Measurements from ENCODE around the gene TSPAN4.

Gene TSPAN4

GRCh38 chr11:824292-824880, 18.3 kb upstream of the TSPAN4 start:
- no peak for DNase-seq (ENCODE audit: low read depth)

GRCh38 chr11:824942-825341, 17.7 kb upstream of the TSPAN4 start:
- DNase-seq (ENCODE audit: low read depth) = no peak

GRCh38 chr11:825366-826226, 17.1 kb upstream of the TSPAN4 start:
- DNase-seq (ENCODE audit: low read depth) = no peak

GRCh38 chr11:826227-826621, 16.4 kb upstream of the TSPAN4 start:
- no peak for DNase-seq (ENCODE audit: low read depth)

GRCh38 chr11:826836-827145, 15.9 kb upstream of the TSPAN4 start:
- DNase-seq (ENCODE audit: low read depth) = no peak

GRCh38 chr11:827146-827896, 15.3 kb upstream of the TSPAN4 start:
- no peak for DNase-seq (ENCODE audit: low read depth)

GRCh38 chr11:827897-828192, 14.8 kb upstream of the TSPAN4 start, which contains the start of gene CRACR2B:
Gene CRACR2B, plus strand, starts transcription at chr11:827919. Its CDS starts 689 bp downstream, at chr11:828608.
- no peak for DNase-seq (ENCODE audit: low read depth)

- DNase-seq (ENCODE audit: low read depth) = no peak
These were observed 14.0 kb upstream of the TSPAN4 start for GRCh38 chr11:828506-829175.

GRCh38 chr11:829176-829846, 13.3 kb upstream of the TSPAN4 start:
- no peak for DNase-seq (ENCODE audit: low read depth)

GRCh38 chr11:829847-830294, 12.8 kb upstream of the TSPAN4 start:
- no peak for DNase-seq (ENCODE audit: low read depth)

GRCh38 chr11:830295-831117, 12.1 kb upstream of the TSPAN4 start:
- DNase-seq (ENCODE audit: low read depth) = peak; percentile 69

- no peak for DNase-seq (ENCODE audit: low read depth)
These were observed 11.4 kb upstream of the TSPAN4 start for GRCh38 chr11:831118-831864.

GRCh38 chr11:831961-832528, 10.6 kb upstream of the TSPAN4 start:
- no peak for DNase-seq (ENCODE audit: low read depth)

- peak; percentile 59 for DNase-seq (ENCODE audit: low read depth)
These were observed 10.0 kb upstream of the TSPAN4 start, which contains the start of gene CD151 for GRCh38 chr11:832529-833113. Gene CD151, plus strand, starts transcription at chr11:832952. Its CDS starts 3,118 bp downstream, at chr11:836070.

- no peak for DNase-seq (ENCODE audit: low read depth)
These were observed 9.4 kb upstream of the TSPAN4 start for GRCh38 chr11:833114-833791.

- DNase-seq (ENCODE audit: low read depth) = no peak
These were observed 8.8 kb upstream of the TSPAN4 start for GRCh38 chr11:833849-834311.

- DNase-seq (ENCODE audit: low read depth) = no peak
These were observed 8.0 kb upstream of the TSPAN4 start for GRCh38 chr11:834371-835316.

- DNase-seq (ENCODE audit: low read depth) = no peak
These were observed 6.4 kb upstream of the TSPAN4 start for GRCh38 chr11:836274-836673.
